IMR-90 (cell line): ENCODE data around the gene AMZ2.

Experiments
- CEBPB ChIP-seq: IDR thresholded peaks from 2 replicates; pipeline ENCODE4 v1.6.1; 2012; ENCODE audit warnings: low read depth, low read length, improper control_type of control experiment
- ELK1 ChIP-seq: fragments of 150-350 bp; IDR thresholded peaks from 2 replicates; pipeline ENCODE4 v1.6.1; 2016; ENCODE audit warnings: low read depth, mild to moderate bottlenecking, low read length, moderate library complexity, borderline replicate concordance
- FOS ChIP-seq: fragments of 150-350 bp; IDR thresholded peaks from 2 replicates; pipeline ENCODE4 v1.6.1; 2016; ENCODE audit warnings: low read depth, low read length
- MAZ ChIP-seq: IDR thresholded peaks from 2 replicates; pipeline ENCODE4 v1.6.1; 2012; ENCODE audit warnings: low read depth, mild to moderate bottlenecking, low read length, improper control_type of control experiment, moderate library complexity, borderline replicate concordance
- MXI1 ChIP-seq: IDR thresholded peaks from 2 replicates; pipeline ENCODE4 v1.6.1; 2012; ENCODE audit warnings: low read depth, mild to moderate bottlenecking, low read length, moderate library complexity, borderline replicate concordance
- NFE2L2 ChIP-seq: fragments of 150-350 bp; IDR thresholded peaks from 2 replicates; pipeline ENCODE4 v1.6.1; 2016; ENCODE audit warnings: low read depth, mild to moderate bottlenecking, low read length
- POLR2A ChIP-seq: IDR thresholded peaks from 2 replicates; pipeline ENCODE4 v1.6.1; 2012; ENCODE audit warnings: mild to moderate bottlenecking, low read depth, low read length
- RAD21 ChIP-seq: IDR thresholded peaks from 2 replicates; pipeline ENCODE4 v1.6.1; 2012; ENCODE audit warnings: low read length, improper control_type of control experiment
- RCOR1 ChIP-seq: IDR thresholded peaks from 2 replicates; pipeline ENCODE4 v1.6.1; 2012; ENCODE audit warnings: mild to moderate bottlenecking, low read length, improper control_type of control experiment; ENCODE audit not compliant: insufficient replicate concordance
- RFX5 ChIP-seq: IDR thresholded peaks from 2 replicates; pipeline ENCODE4 v1.8.0; 2012; ENCODE audit warnings: low read depth, mild to moderate bottlenecking, low read length, moderate library complexity
- SMC3 ChIP-seq: fragments of 150-350 bp; IDR thresholded peaks from 2 replicates; pipeline ENCODE4 v1.6.1; 2016; ENCODE audit warnings: low read depth, mild to moderate bottlenecking, antibody characterized with exemption, low read length, moderate library complexity
- USF2 ChIP-seq: fragments of 150-350 bp; IDR thresholded peaks from 2 replicates; pipeline ENCODE4 v1.6.1; 2017; ENCODE audit warnings: mild to moderate bottlenecking, antibody characterized with exemption, low read length, low read depth
- TF ChIP-seq, protein P1 (sequence below): conservative IDR thresholded peaks from 2 replicates; pipeline ENCODE4 v1.5.1; 2012; ENCODE audit warnings: mild to moderate bottlenecking, low read depth, low read length, improper control_type of control experiment

DNA sequence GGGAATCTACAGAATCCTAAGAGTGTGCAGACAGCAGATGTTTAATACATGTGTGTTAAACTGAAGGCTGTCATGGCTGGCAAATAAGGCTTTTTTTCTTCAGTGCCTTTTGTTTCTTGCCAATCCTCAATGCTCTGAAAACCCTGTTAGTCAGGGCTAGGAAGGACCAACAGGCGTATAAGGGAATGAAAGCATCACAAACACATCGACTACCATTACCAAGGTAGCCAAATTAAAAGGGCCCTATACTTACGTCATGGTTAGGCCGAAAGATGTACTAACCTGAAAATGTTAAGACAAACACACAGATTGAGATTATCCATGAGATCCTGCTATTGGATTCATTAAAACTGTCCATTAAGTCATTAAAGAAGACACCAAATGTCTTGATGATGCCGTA, 30.0 kb downstream of the AMZ2 start:
- no peak for TF ChIP-seq CEBPB
- TF ChIP-seq MXI1, result no peak
- TF ChIP-seq, protein P1, sequence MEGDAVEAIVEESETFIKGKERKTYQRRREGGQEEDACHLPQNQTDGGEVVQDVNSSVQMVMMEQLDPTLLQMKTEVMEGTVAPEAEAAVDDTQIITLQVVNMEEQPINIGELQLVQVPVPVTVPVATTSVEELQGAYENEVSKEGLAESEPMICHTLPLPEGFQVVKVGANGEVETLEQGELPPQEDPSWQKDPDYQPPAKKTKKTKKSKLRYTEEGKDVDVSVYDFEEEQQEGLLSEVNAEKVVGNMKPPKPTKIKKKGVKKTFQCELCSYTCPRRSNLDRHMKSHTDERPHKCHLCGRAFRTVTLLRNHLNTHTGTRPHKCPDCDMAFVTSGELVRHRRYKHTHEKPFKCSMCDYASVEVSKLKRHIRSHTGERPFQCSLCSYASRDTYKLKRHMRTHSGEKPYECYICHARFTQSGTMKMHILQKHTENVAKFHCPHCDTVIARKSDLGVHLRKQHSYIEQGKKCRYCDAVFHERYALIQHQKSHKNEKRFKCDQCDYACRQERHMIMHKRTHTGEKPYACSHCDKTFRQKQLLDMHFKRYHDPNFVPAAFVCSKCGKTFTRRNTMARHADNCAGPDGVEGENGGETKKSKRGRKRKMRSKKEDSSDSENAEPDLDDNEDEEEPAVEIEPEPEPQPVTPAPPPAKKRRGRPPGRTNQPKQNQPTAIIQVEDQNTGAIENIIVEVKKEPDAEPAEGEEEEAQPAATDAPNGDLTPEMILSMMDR, result no peak
- TF ChIP-seq RAD21, result no peak
- no peak for TF ChIP-seq POLR2A
- TF ChIP-seq NFE2L2, result no peak
- TF ChIP-seq FOS, result no peak
- no peak for TF ChIP-seq USF2
- no peak for TF ChIP-seq ELK1
- TF ChIP-seq SMC3, result no peak
- no peak for TF ChIP-seq RCOR1
- TF ChIP-seq RFX5, result no peak
- no peak for TF ChIP-seq MAZ
